ENCODE measurements around the gene CNTFR.

GRCh38 chr9:34505370-34506120 lies 84.0 kb downstream of the CNTFR start:
- TF ChIP-seq CTCF (IDR thresholded peaks at IDR 0.05; ENCODE audit: low read depth, low read length, missing input control) (no peak), RAD21 (IDR thresholded peaks at IDR 0.05) (no peak), RXRA (IDR thresholded peaks at IDR 0.05) (no peak), ATF3 (IDR thresholded peaks at IDR 0.05) (no peak), GABPA (IDR thresholded peaks at IDR 0.05 in 1 of 2, conservative IDR thresholded peaks at IDR 0.05 in 1 of 2) (no peak), EGR1 (IDR thresholded peaks at IDR 0.05; ENCODE audit: low read depth in 2 of 2) (no peak), JUND (IDR thresholded peaks at IDR 0.05) (no peak), TAF1 (conservative IDR thresholded peaks at IDR 0.05) (no peak), SP1 (IDR thresholded peaks at IDR 0.05) (no peak), ZBTB33 (IDR thresholded peaks at IDR 0.05) (no peak), YY1 (IDR thresholded peaks at IDR 0.05) (no peak), FOXA1 (IDR thresholded peaks at IDR 0.05) (no peak)
- TF ChIP-seq, protein P1, sequence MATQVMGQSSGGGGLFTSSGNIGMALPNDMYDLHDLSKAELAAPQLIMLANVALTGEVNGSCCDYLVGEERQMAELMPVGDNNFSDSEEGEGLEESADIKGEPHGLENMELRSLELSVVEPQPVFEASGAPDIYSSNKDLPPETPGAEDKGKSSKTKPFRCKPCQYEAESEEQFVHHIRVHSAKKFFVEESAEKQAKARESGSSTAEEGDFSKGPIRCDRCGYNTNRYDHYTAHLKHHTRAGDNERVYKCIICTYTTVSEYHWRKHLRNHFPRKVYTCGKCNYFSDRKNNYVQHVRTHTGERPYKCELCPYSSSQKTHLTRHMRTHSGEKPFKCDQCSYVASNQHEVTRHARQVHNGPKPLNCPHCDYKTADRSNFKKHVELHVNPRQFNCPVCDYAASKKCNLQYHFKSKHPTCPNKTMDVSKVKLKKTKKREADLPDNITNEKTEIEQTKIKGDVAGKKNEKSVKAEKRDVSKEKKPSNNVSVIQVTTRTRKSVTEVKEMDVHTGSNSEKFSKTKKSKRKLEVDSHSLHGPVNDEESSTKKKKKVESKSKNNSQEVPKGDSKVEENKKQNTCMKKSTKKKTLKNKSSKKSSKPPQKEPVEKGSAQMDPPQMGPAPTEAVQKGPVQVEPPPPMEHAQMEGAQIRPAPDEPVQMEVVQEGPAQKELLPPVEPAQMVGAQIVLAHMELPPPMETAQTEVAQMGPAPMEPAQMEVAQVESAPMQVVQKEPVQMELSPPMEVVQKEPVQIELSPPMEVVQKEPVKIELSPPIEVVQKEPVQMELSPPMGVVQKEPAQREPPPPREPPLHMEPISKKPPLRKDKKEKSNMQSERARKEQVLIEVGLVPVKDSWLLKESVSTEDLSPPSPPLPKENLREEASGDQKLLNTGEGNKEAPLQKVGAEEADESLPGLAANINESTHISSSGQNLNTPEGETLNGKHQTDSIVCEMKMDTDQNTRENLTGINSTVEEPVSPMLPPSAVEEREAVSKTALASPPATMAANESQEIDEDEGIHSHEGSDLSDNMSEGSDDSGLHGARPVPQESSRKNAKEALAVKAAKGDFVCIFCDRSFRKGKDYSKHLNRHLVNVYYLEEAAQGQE (IDR thresholded peaks at IDR 0.05) = no peak
- TF ChIP-seq, protein P2, sequence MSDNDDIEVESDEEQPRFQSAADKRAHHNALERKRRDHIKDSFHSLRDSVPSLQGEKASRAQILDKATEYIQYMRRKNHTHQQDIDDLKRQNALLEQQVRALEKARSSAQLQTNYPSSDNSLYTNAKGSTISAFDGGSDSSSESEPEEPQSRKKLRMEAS (IDR thresholded peaks at IDR 0.05) = no peak

Measured in liver (tissue), 3 donors.